ENCODE data around the gene PPFIBP1.

Gene PPFIBP1

GRCh38 chr12:27505109-27505508 lies 18.9 kb upstream of the PPFIBP1 start:
- Histone ChIP-seq H3K9ac (ENCODE audit: low read length) (no peak overlapping the region), H3K79me2 (ENCODE audit: low read length) (no peaks in the 10 kb centered on the region), H3K4me1 (ENCODE audit: low read length) (no peaks in the 10 kb centered on the region), H3K27ac (ENCODE audit: low read length) (no peak overlapping the region), H2AFZ (ENCODE audit: low read depth, low read length) (no peak overlapping the region), H3K9me3 (ENCODE audit: insufficient read depth, low read length) (no peaks in the 10 kb centered on the region), H3K4me2 (ENCODE audit: low read length) (no peak overlapping the region), H3K36me3 (replicated peaks; ENCODE audit: low read depth, low read length) (no peaks in the 10 kb centered on the region), H3K4me3 (ENCODE audit: low read length) (no peak overlapping the region), H4K20me1 (ENCODE audit: insufficient read depth, low read length) (no peaks in the 10 kb centered on the region), H3K27me3 (ENCODE audit: low read depth, low read length) (no peaks in the 10 kb centered on the region; the same call in 1 of the 2 replicates)
- no peak for TF ChIP-seq EZH2phosphoT487 (IDR thresholded peaks at IDR 0.05; ENCODE audit: low read depth)
- TF ChIP-seq CTCF (IDR thresholded peaks at IDR 0.05; ENCODE audit: low read depth, low read length), result no peak

GRCh38 chr12:27505761-27506160 lies 18.2 kb upstream of the PPFIBP1 start:
- Histone ChIP-seq H2AFZ (ENCODE audit: low read depth, low read length) (no peak overlapping the region), H3K79me2 (ENCODE audit: low read length) (no peaks in the 10 kb centered on the region), H3K4me1 (ENCODE audit: low read length) (no peaks in the 10 kb centered on the region), H3K9me3 (ENCODE audit: insufficient read depth, low read length) (no peaks in the 10 kb centered on the region), H3K4me2 (ENCODE audit: low read length) (no peak overlapping the region), H3K27ac (ENCODE audit: low read length) (no peak overlapping the region), H4K20me1 (ENCODE audit: insufficient read depth, low read length) (no peaks in the 10 kb centered on the region), H3K27me3 (ENCODE audit: low read depth, low read length) (no peaks in the 10 kb centered on the region; the same call in 1 of the 2 replicates), H3K4me3 (ENCODE audit: low read length) (no peak overlapping the region), H3K36me3 (replicated peaks; ENCODE audit: low read depth, low read length) (no peaks in the 10 kb centered on the region), H3K9ac (ENCODE audit: low read length) (no peak overlapping the region)
- TF ChIP-seq EZH2phosphoT487 (IDR thresholded peaks at IDR 0.05; ENCODE audit: low read depth) (no peak), CTCF (IDR thresholded peaks at IDR 0.05; ENCODE audit: low read depth, low read length) (no peak)

GRCh38 chr12:27506645-27507189 lies 17.3 kb upstream of the PPFIBP1 start:
- H3K4me1 ChIP-seq (ENCODE audit: low read length), result no peaks in the 10 kb centered on the region
- H4K20me1 ChIP-seq (ENCODE audit: insufficient read depth, low read length), result no peaks in the 10 kb centered on the region
- H3K9ac ChIP-seq (ENCODE audit: low read length), result no peak overlapping the region
- no peaks in the 10 kb centered on the region; the same call in 1 of the 2 replicates for H3K27me3 ChIP-seq (ENCODE audit: low read depth, low read length)
- no peak overlapping the region for H3K4me2 ChIP-seq (ENCODE audit: low read length)
- H3K36me3 ChIP-seq (replicated peaks; ENCODE audit: low read depth, low read length), result no peaks in the 10 kb centered on the region
- no peaks in the 10 kb centered on the region for H3K9me3 ChIP-seq (ENCODE audit: insufficient read depth, low read length)
- no peak overlapping the region for H2AFZ ChIP-seq (ENCODE audit: low read depth, low read length)
- H3K27ac ChIP-seq (ENCODE audit: low read length), result no peak overlapping the region
- no peak overlapping the region for H3K4me3 ChIP-seq (ENCODE audit: low read length)
- H3K79me2 ChIP-seq (ENCODE audit: low read length), result no peaks in the 10 kb centered on the region
- TF ChIP-seq CTCF (IDR thresholded peaks at IDR 0.05; ENCODE audit: low read depth, low read length) (no peak), EZH2phosphoT487 (IDR thresholded peaks at IDR 0.05; ENCODE audit: low read depth) (no peak)

GRCh38 chr12:27508736-27509431 lies 15.1 kb upstream of the PPFIBP1 start:
- H3K27ac ChIP-seq (ENCODE audit: low read length), result no peak overlapping the region
- H3K4me3 ChIP-seq (ENCODE audit: low read length), result no peak overlapping the region
- no peak overlapping the region for H3K9ac ChIP-seq (ENCODE audit: low read length)
- H3K4me1 ChIP-seq (ENCODE audit: low read length), result no peaks in the 10 kb centered on the region
- H3K27me3 ChIP-seq (ENCODE audit: low read depth, low read length), result no peaks in the 10 kb centered on the region; the same call in 1 of the 2 replicates
- TF ChIP-seq EZH2phosphoT487 (IDR thresholded peaks at IDR 0.05; ENCODE audit: low read depth) (no peak), CTCF (IDR thresholded peaks at IDR 0.05; ENCODE audit: low read depth, low read length) (no peak)
- H3K4me2 ChIP-seq (ENCODE audit: low read length), result no peak overlapping the region
- no peaks in the 10 kb centered on the region for H3K79me2 ChIP-seq (ENCODE audit: low read length)
- no peaks in the 10 kb centered on the region for H4K20me1 ChIP-seq (ENCODE audit: insufficient read depth, low read length)
- H3K36me3 ChIP-seq (replicated peaks; ENCODE audit: low read depth, low read length), result no peaks in the 10 kb centered on the region
- no peaks in the 10 kb centered on the region for H3K9me3 ChIP-seq (ENCODE audit: insufficient read depth, low read length)
- H2AFZ ChIP-seq (ENCODE audit: low read depth, low read length), result no peak overlapping the region

All from OCI-LY3 (cell line).